Forelimb muscle (tissue), 1 donor: Measurements from ENCODE around the gene EPN1. TPM values are rescaled to one million over a fixed set of nuclear protein-coding genes. Genes with fewer than 3 reads are reported as not detected.

Source experiments
- DNase-seq: peaks from one replicate; pipeline ENCODE4 v3.0.0-alpha.2; 2013; ENCODE audit warnings: low read depth
- polyA plus RNA-seq: library from polyadenylated mRNA; unstranded; fragments of 120-200 nt; gene quantifications from one replicate; pipeline ENCODE4 v1.2.1, GENCODE V29; 2013; ENCODE audit not compliant: insufficient read length

Gene EPN1
- polyA plus RNA-seq, 1 donor: 82.6 TPM

DNA sequence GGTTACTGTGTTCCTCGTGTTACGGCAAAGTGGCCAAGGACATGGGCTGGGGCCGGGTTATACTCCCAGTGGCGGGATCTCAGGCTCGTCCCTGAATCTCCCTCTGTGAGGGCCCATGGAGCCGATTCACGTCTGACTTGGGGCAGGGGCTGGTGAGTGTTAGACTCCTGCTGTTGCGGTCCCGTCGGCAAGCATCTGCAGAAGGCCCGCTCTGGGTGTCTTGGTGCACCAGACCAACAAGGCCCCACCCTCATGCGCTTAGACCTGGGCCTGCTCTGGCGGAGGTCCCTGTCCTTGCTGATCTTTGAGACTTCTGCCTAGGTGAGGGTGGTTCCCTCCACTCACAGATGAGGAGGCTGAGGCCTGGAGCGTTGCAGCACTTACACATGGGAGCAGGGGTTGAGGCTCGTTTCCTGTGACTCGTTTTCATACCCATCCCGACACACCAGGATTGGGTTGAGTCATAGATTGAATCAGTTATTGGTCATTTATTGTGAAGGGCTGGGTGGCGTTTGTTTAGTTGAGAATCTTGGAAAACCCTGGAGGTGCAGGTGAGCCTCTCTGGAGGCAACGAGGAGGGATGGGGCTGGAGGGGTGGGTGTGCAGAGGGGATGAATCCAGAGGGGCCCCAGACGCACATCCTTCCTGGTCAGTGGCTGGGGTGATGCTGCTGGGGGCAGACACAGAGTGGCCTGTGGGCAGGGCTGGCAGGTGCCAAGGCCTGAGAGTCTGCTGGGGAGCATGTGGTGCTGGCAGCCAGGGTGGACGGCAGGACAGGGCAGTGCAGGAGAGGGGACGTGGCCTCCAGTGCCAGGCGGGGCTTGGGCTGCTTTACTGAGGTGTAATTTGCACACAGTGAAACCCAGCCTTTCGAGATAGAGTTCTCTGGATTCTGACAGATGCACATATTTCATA, 4.6 kb downstream of the EPN1 start:
- DNase-seq: no peak

DNA sequence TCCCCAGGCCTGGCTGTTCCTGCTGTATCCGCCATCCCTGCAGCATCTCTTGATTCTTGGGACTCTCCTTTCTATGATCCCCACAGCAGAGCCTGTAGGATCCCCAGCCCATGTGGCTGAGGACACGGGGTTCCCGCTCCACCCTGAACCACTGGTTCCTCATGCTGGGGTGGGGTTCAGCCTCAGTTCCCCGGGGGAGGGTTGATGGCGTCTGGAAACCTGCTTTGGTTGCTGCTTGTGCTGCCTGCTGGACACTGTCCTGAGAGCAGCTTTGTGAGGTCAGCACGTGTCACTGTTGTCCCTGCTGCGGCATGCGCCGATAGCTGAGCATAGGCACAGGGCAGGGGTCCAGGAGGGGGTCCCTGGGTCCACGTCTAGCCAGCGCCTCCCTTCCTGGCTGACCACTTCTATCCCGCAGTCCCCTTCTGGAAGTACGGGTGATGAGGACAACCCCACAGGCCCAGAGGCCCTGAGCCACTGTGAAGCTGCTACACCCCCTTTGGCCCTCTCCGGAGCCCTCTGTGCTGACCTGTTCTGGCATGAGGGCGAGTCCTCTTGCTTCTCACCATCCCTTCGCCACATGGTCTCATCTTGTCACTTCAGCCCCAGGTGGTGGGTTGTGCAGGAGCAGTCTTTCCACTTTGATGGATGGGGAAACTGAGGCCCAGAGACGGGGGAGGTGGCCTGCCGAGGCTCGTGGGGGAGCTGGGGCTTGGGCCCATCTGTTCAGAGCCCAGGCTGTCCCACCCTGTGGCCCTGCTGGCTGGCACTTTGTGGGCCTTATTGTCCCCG, 5.5 kb downstream of the EPN1 start:
- no peak for DNase-seq

GRCh38 chr19:55681131-55682092, 6.4 kb downstream of the EPN1 start:
- DNase-seq: no peak

DNA sequence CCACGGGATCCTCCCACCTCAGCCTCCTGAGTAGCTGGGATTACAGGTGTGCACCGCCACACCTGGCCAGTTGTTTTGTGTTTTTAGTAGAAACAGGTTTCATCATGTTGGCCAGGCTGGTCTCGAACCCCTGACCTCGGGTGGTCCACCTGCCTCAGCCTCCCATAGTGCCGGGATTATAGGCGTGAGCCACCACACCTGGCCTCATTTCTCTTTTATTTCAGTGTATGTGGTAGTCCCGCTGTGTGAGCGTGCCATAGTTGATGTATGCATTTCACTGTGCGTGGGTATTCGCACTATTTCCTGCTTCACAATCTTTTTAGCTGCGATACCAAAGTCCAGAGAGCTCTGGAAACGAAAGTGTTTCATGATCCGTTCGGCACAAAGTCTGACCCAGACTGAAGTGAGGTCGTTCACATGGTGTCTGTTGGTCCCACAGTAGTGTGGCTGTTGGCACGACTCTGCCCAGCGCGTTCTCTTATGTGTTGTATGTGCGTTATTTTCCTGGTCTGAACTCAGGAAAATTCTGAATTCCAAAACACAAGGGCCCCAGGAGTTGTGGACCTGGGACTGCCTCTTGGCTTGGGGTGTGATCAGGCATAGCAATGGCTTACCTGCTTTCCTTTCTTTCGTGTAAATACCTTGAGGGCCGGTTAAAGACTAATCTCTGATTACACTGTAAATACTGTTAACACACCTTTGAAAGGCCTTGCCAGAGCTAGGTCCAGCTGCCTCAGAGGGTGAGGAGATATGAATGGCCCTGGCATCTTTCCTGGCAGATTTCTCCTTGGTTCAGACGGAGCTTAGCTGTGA, 8.6 kb downstream of the EPN1 start:
- no peak for DNase-seq

- DNase-seq: no peak
These were observed 10.1 kb downstream of the EPN1 start for GRCh38 chr19:55684946-55685681.

DNA sequence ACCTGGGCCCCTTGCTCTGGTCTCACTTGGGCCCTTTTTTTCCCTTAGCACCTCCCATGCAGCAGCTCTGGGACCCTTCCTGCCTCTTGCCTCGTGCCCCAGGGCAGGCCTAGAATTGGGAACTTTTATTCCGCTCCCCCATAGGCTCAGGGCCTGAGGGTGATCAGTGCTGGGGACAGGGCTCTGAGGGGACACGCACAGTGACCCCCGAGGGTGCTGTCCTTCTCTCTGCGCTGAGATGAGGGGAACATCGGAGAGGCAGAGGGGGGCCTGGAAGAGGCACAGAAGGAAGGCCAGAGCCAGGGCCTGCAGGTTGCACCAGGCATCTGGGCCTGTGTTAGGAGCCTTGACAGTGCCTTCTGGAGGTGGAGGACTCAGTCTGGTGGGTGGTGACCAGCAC, 10.8 kb downstream of the EPN1 start:
- DNase-seq: no peak

DNA sequence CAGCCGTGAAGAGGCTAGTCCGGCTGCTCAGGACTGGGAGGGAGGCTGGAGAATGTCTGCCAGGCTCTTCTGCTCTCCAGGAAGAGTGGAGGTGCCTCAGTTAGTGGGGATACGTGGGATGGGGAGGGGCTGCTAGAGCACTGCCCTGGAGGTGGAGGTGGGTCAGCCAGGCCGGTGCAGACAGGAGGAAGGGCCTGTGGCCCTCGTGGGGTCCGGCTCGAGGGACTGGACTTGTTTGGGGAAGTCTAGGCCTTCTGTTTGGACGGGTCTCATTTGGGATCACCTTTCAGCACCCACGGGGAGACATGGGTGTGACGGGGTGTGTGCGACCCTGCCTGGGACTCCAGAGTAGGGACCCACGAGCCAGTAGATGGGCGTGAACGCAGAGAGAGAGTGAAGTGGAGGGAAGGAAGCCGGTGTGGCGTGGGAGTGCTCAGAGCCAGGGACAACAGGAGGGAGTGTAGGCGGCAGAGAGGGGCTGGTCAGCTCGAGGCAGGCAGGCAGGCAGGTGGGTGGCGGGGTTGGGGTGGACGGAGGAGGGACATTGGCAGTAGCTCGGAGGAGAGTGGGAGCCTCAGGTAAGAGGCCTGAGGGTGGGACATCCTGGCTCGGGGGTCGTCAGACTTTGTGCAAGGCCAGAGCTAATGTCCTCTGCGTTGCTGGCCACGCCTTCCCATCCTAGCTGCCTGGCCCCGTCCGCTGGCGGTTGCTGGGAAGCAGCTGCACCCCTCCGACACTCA, 11.5 kb downstream of the EPN1 start:
- DNase-seq: no peak

DNA sequence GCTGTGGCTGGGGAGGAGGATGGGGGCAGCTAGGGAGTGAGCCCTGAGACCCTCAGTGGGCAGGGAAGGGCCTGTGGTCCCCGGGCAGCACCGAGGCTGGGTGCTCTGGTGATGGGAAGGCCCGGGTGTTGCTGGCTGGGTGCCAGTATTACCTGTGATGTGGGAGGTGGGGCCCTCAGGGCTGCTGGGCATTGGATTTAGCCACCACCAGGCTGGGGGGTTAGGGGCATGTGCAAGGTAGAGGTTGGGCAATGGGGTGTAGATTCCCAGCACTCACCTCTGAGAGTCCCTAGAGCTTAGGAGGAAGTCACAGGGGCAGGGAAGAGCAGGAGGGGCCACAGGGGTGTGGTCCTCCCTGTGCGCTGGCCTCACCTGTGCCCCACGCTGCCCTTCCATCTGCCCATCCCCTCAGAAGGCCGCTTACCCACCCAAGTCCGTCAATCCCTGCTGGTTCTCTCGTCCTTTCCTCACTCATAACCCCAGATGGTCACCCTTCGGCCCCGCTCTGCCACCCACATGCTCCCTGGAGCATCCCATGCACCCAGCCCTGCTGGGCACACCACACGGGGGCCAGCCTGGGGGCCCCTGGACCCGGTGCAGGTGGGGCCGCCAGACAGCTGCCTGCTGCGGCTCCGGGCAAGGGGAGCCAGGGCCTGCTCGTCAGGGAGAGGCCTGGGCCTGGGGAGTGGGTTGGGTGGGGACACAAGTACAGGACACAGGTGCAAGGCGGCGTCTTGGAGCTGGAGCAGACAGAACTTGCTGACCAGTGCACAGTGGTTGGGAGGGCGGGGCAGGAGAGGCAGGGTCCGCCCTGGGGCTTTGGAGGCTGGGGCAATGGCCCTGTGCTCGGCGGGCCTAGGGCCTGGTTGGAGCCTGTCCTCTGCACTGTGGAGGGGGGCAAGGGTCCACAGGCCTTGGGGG, 12.5 kb downstream of the EPN1 start:
- no peak for DNase-seq

GRCh38 chr19:55688422-55689218, 13.6 kb downstream of the EPN1 start:
- no peak for DNase-seq

DNA sequence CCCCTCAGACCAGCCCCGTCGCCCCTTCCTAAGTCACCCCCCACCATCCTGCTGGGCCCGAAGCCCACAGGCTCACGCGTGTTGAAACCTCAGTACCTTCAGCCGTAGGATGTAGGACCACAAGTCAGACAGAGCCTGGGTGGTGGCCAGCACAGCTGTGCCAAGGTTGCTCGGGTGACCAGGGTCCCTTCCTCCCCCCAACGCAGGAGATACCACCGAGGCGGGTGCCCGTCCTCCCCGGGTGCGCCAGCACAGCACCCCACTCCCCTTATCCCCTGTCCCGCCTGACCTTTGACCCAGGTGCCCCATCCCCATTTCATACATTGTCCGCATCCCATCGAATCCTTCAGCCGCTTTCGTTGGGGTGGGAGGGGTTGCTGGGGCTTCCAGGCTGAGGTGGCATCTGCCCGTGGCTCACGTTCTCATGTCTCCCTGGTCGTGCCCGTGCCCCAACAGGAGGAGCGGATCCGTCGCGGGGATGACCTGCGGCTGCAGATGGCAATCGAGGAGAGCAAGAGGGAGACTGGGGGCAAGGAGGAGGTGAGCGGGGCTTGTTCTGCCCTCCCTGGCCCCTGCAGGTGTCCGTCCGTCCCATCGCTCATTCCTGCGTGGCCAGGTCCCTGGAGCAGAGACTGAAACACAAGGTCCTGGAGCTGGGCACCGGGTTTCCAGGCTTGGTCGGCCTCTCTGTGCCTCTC, 14.5 kb downstream of the EPN1 start:
- DNase-seq: no peak

DNA sequence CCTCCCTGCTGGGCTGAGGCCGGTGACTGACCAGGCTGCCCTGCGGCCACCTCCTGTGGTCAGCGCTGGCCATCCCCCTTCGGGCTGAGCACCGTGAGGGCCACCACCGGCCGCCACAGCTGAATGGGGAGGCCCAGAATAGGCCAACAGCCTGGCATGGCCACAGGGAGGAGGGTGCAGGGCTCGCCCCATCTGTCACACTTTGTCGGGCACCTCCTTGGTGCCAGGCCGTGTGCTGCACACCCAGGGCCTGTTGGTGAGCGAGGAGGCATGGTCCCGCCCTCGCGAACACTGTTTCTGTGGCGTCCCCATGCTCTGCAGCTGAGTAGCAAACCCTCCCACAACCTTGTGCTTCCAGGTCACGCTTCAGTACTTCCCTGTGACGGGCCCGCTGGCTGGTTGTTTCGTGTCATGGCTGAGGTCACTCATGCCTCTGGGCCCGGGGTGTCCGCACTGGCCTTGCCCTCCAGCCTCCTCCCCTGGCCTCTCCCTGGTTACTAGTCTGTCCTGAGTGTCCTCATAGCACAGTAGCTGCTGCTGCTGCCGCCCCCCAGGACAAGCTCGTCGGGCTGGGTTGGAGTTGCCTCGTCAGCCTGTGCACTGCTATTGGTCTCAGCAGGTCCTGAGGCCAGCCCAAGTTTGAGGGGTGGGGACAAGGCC, 15.2 kb downstream of the EPN1 start:
- DNase-seq: no peak

DNA sequence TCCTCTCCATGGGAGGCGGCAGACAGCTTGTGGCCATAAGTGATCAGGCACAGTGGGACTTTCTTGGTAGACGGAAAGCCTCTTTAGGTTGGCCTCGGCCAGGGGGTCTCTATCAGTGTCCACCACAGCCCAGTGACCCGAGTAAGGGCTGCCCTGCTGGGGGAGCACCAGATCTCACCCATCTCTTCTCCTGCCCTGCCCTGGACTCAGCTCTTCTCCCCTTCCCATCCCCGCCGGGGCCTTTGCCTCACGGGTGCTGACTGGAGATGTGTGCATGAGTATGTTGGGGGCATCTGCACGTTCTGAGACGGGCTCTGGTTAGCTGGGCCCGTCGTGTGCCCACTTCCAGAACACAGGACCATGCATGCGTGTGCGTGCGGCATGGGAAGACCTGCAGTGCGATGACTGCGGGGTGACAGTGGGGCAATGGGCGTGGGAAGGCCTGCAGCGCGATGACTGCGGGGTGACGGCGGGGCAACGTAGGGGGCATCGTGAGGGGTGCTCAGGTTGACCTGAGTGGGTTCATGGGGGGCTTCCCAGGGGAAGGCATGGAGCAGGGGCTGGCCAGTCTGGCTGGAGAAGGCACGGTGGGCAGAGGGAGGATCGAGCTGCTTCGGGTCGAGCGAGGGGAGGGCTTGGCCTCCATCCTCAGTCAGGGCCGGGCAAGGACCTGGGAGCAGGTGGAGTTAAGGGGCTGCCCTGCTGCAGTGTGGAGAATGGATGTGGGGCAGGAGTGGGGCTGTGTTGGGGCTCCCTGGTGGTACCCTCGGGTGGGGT, 15.9 kb downstream of the EPN1 start:
- no peak for DNase-seq

DNA sequence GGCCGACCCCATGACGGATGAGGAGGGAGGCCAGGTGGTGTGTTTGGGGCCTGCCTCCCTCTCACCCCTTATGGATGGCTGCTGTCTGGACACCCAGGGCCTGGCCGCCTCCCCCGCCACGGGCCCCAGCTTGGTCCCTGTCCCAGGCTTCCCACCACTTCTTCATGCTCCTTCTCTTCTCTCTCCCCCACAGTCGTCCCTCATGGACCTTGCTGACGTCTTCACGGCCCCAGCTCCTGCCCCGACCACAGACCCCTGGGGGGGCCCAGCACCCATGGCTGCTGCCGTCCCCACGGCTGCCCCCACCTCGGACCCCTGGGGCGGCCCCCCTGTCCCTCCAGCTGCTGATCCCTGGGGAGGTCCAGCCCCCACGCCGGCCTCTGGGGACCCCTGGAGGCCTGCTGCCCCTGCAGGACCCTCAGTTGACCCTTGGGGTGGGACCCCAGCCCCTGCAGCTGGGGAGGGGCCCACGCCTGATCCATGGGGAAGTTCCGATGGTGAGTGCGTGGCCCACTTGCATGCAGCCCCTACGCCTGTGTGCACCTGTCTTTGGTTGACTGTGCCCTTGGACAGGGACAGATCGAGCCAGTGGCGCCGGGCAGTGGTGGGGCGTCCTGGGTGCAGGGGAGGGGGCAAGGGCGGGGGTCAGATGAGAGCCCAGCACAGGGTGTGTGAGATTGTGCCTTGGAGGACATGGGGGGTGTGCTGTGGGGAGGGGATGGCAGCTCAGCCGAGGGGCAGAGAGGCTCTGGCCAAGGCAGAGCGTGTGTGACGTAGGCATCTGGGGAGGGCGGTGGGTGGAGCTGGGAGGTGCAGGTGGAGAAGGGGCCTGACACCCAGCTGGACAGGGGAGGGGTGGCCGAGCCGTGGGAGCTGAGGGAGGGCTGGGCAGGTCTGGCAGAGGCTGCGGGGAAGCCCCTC, 16.8 kb downstream of the EPN1 start:
- DNase-seq: no peak

- DNase-seq: no peak
These were observed 17.7 kb downstream of the EPN1 start for GRCh38 chr19:55692681-55693081.
